NT2/D1 (cell line): ENCODE measurements around the gene MAGI2.

Experiments
- DNase-seq: peaks from one replicate; pipeline ENCODE4 v3.0.0-alpha.2; 2011; ENCODE audit warnings: low read depth, low spot score
- H3K27me3 ChIP-seq: 2 replicates; pipeline ENCODE4 v1.6.0; 2011; ENCODE audit warnings: mild to moderate bottlenecking; ENCODE audit not compliant: insufficient read length, insufficient read depth
- H3K36me3 ChIP-seq: 2 replicates; pipeline ENCODE4 v1.6.1; 2011; ENCODE audit warnings: mild to moderate bottlenecking, low read length, mixed read lengths; ENCODE audit not compliant: insufficient read depth, insufficient read length
- H3K4me1 ChIP-seq: 2 replicates; pipeline ENCODE4 v1.5.1; 2011; ENCODE audit not compliant: insufficient read depth, insufficient read length
- H3K4me3 ChIP-seq: 2 replicates; pipeline ENCODE4 v1.5.1; 2011; ENCODE audit warnings: low read depth; ENCODE audit not compliant: insufficient read length
- H3K9ac ChIP-seq: 2 replicates; pipeline ENCODE4 v1.6.0; 2011; ENCODE audit warnings: low read depth; ENCODE audit not compliant: insufficient read length
- H3K9me3 ChIP-seq: 2 replicates; pipeline ENCODE4 v1.5.1; 2011; ENCODE audit warnings: mild to moderate bottlenecking, low read length; ENCODE audit not compliant: insufficient read depth
- SUZ12 ChIP-seq: IDR thresholded peaks from 2 replicates; pipeline ENCODE4 v1.6.1; 2011; ENCODE audit not compliant: insufficient read length, insufficient read depth; ENCODE audit errors: extremely low read depth
- YY1 ChIP-seq: IDR thresholded peaks from 2 replicates; pipeline ENCODE4 v1.6.1; 2011; ENCODE audit not compliant: insufficient read length, insufficient read depth
- ZNF274 ChIP-seq: IDR thresholded peaks from 2 replicates; pipeline ENCODE4 v1.6.1; 2011; ENCODE audit warnings: mild to moderate bottlenecking, low read depth, low read length

The MAGI2 gene

GRCh38 chr7:78777829-78778228 is 675.6 kb downstream of the MAGI2 start:
- DNase-seq = no peak

GRCh38 chr7:78770422-78771410 is 682.8 kb downstream of the MAGI2 start:
- Histone ChIP-seq H3K36me3 (no peaks in the 10 kb centered on the region), H3K4me1 (no peaks in the 10 kb centered on the region), H3K4me3 (peak overlapping the region; percentile 30), H3K9me3 (no peaks in the 10 kb centered on the region), H3K27me3 (no peaks in the 10 kb centered on the region), H3K9ac (peak overlapping the region; percentile 39)
- DNase-seq = peak; percentile 50
- TF ChIP-seq YY1 (no peak), SUZ12 (no peak), ZNF274 (no peak)

More at GRCh38 chr7:78777829-78778228, 675.6 kb downstream of the MAGI2 start:
- Histone ChIP-seq H3K9ac (no peak overlapping the region), H3K4me1 (no peaks in the 10 kb centered on the region), H3K36me3 (no peaks in the 10 kb centered on the region), H3K4me3 (no peak overlapping the region), H3K9me3 (no peaks in the 10 kb centered on the region), H3K27me3 (no peaks in the 10 kb centered on the region)
- no peak for TF ChIP-seq SUZ12
- TF ChIP-seq YY1 = no peak
- TF ChIP-seq ZNF274 = no peak

GRCh38 chr7:78769481-78770101 is 683.9 kb downstream of the MAGI2 start:
- Histone ChIP-seq H3K36me3 (no peaks in the 10 kb centered on the region), H3K4me3 (no peak overlapping the region), H3K27me3 (no peaks in the 10 kb centered on the region), H3K9me3 (no peaks in the 10 kb centered on the region), H3K9ac (no peak overlapping the region), H3K4me1 (no peaks in the 10 kb centered on the region)
- no peak for TF ChIP-seq ZNF274
- TF ChIP-seq SUZ12 = no peak
- TF ChIP-seq YY1 = no peak
- DNase-seq = no peak

GRCh38 chr7:78768859-78769258 is 684.6 kb downstream of the MAGI2 start:
- TF ChIP-seq YY1 = no peak

GRCh38 chr7:78765943-78766729 is 687.3 kb downstream of the MAGI2 start:
- H3K4me3 ChIP-seq = no peak overlapping the region
- H3K27me3 ChIP-seq = no peaks in the 10 kb centered on the region
- no peaks in the 10 kb centered on the region for H3K9me3 ChIP-seq
- H3K36me3 ChIP-seq = no peaks in the 10 kb centered on the region
- no peak for DNase-seq
- H3K9ac ChIP-seq = no peak overlapping the region
- TF ChIP-seq ZNF274 = no peak
- no peak for TF ChIP-seq SUZ12
- TF ChIP-seq YY1 = no peak
- no peaks in the 10 kb centered on the region for H3K4me1 ChIP-seq

More at GRCh38 chr7:78768859-78769258, 684.6 kb downstream of the MAGI2 start:
- Histone ChIP-seq H3K9me3 (no peaks in the 10 kb centered on the region), H3K27me3 (no peaks in the 10 kb centered on the region), H3K4me1 (no peaks in the 10 kb centered on the region), H3K4me3 (no peak overlapping the region), H3K9ac (no peak overlapping the region), H3K36me3 (no peaks in the 10 kb centered on the region)
- DNase-seq = no peak

GRCh38 chr7:78764571-78764970 is 688.9 kb downstream of the MAGI2 start:
- TF ChIP-seq YY1 (no peak), SUZ12 (no peak), ZNF274 (no peak)

More at GRCh38 chr7:78764571-78764970, 688.9 kb downstream of the MAGI2 start:
- no peaks in the 10 kb centered on the region for H3K27me3 ChIP-seq
- H3K4me3 ChIP-seq = no peak overlapping the region
- H3K4me1 ChIP-seq = no peaks in the 10 kb centered on the region
- no peak for DNase-seq
- no peaks in the 10 kb centered on the region for H3K9me3 ChIP-seq
- no peaks in the 10 kb centered on the region for H3K36me3 ChIP-seq
- H3K9ac ChIP-seq = no peak overlapping the region
